Upper lobe of left lung (tissue), 6 donors: ENCODE results near the gene RHBDF2. TPM values are rescaled to one million over a fixed set of nuclear protein-coding genes. Genes with fewer than 3 reads are reported as not detected.

Experiments used
- ATAC-seq, 2 donors: fragments of 200-7000 bp; cut with Tn5 transposase; one replicate each; pipeline ENCODE4 v1.9.1; 2022; ENCODE audit warnings: mild to moderate bottlenecking in 2 of 2, moderate library complexity in 2 of 2; ENCODE audit not compliant: low FRiP score in 2 of 2
- DNase-seq, 2 donors: peaks; one replicate each; pipeline ENCODE4 v3.0.0-alpha.2; 2019 to 2020
- H3K27ac ChIP-seq, 4 donors: fragments of 200-600 bp; sonication (generic); one replicate each; pipeline ENCODE4 v1.5.1; 2016 to 2019
- H3K27me3 ChIP-seq, 4 donors: fragments of 200-600 bp; sonication (generic); one replicate each; pipeline ENCODE4 v1.5.1; 2017 to 2019
- H3K36me3 ChIP-seq, 4 donors: fragments of 200-600 bp; sonication (generic); one replicate each; pipeline ENCODE4 v1.5.1; 2016 to 2019
- H3K4me1 ChIP-seq, 4 donors: fragments of 200-600 bp; sonication (generic); one replicate each; pipeline ENCODE4 v1.5.1; 2018 to 2019
- H3K4me3 ChIP-seq, 4 donors: fragments of 200-600 bp; sonication (generic); one replicate each; pipeline ENCODE4 v1.5.1; 2017 to 2019; ENCODE audit warnings: mild to moderate bottlenecking in 2 of 4, moderate library complexity in 1 of 4
- H3K9me3 ChIP-seq, 4 donors: fragments of 200-600 bp; sonication (generic); one replicate each; pipeline ENCODE4 v1.5.1; 2018 to 2019
- EP300 ChIP-seq, 4 donors: sonication (generic); formaldehyde crosslinking; IDR thresholded peaks; one replicate each; pipeline ENCODE4 v1.5.1; 2017; ENCODE audit warnings: antibody characterized with exemption in 4 of 4, control low read depth in 2 of 4
- POLR2A ChIP-seq, 4 donors: fragments of 450-650 bp; IDR thresholded peaks; one replicate each; pipeline ENCODE4 v1.5.1; 2016 to 2017; ENCODE audit warnings: antibody characterized with exemption in 4 of 4, mild to moderate bottlenecking in 2 of 4
- POLR2AphosphoS5 ChIP-seq, 2 donors: sonication (generic); formaldehyde crosslinking; IDR thresholded peaks; one replicate each; pipeline ENCODE4 v1.5.1; 2017; ENCODE audit warnings: antibody characterized with exemption in 2 of 2
- WGBS, 2 donors: methylation state at CpG; one replicate each; pipeline ENCODE4 v1.1.5; 2017 to 2018; 5-methylcytosine and 5-hydroxymethylcytosine counted together
- total RNA-seq, 6 donors: library from RNA; depleted of rRNA in 4 of 6; stranded (reverse); fragments of >200 nt in 4 of 6; gene quantifications; one replicate each; pipeline versions ENCODE4 v1.1.0 to v1.2.1, GENCODE V29; 2016 to 2021
- TF ChIP-seq, protein P1 (sequence below), 6 experiments: fragments of 450-650 bp in 4 of 6; fragments of 200-600 bp in 2 of 6; sonication (generic) in 2 of 6; IDR thresholded peaks; one replicate each; pipeline ENCODE4 v1.5.1; 2016 to 2019; ENCODE audit warnings: antibody characterized with exemption in 6 of 6
- donor health status: DM: no; HTN: no; CAD: no; lungs with moderate emphysema.
- donor health status: DM: no; HTN: yes; CAD: no; lungs with severe emphysema.

The RHBDF2 gene
- total RNA-seq, 6 donors from 2014 or later, result 34.3 to 137 (median 47.6) TPM

DNA sequence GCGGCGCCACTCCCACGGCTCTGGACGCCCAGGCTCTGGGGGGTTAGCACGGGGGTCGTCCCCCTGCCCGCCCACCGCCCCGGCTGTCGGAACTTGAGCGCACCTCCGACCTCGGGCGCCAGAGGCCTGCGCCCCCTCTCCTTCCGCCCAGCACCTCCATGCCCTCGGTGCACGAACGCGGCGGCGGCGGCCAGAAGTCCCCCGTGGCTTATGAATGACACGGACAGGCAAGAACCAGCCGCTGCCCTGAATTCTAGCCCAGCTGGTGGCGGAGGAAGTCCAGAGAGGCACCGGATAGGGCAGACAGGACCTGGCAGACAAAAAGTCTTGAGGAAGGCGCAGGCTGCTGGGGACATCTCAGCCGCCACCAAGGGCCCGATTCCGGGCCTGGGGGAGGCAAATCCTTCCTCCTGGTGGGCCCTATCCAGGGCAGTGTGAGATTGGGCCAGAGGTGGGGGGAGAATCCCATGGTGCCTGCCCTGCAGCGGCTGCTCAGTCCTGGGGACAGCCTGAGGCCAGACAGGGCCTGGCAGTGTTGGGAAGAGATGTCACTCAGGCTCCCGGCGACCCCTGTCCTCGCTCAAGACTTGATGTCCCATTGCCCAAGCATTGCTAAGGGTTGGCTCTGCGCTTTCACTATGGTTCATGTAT is 37.2 kb upstream of the RHBDF2 start:
- Histone ChIP-seq H3K9me3 (no peaks in the 10 kb centered on the region), H3K27me3 (peaks cover 0 to 18% (median 10%) of the 10 kb centered on the region in 4 donors)
- DNase-seq, result peak in 1 of 2 donors; percentile 88

DNA sequence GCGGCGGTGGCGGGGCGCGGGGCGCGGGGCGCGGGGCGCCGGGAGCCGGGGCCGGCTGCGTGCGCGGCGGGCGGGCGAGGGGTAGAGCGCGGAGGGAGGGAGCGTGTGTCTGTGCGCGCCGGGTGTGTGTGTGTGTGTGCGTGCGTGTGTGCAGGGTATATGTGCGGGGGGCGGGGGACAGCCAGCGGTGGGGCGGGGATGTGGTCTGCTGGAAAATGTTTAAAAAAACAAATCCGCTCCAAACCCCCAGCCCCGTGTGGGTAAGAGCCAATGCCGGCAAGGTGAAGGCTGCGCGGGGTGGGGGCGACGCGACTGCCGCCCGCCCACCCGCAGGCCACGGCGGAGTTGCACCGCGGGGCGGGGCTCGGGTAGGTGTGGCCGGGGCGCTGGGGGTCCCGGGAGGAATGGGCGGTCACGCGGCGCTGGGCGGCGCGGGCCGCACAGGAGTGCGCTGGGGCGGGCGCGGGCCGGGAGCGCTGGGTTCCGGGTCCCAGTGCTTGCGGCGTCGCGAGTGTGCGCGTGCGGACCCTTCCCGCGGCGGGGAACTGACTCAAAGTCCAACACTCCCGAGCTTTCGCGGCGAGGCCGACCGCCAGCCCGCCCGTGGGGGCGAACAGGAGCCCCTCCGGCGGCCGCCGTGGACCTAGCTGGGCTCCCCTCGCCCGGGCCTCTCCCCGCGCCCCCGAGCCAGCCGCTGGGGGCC is 36.5 kb upstream of the RHBDF2 start, which contains the start of gene CYGB:
Gene CYGB (minus strand): TSS at position 132 of the 703 bp plus-strand sequence. CDS start 167 bp downstream, outside the sequence.
- Histone ChIP-seq H3K27me3 (peaks cover 0 to 18% (median 10%) of the 10 kb centered on the region in 4 donors), H3K4me1 (peaks cover 28 to 44% (median 39%) of the 10 kb centered on the region in 4 donors), H3K9me3 (no peaks in the 10 kb centered on the region), H3K36me3 (no peaks in the 10 kb centered on the region), H3K4me3 (peak within 1 kb of the TSS; percentile 28 to 49 (median 40)), H3K27ac (peak within 1 kb of the TSS; percentile 34 to 86 (median 71))
- peak in 1 of 2 donors; percentile 50 for ATAC-seq
- DNase-seq, result peak in 1 of 2 donors; percentile 90
- WGBS, 2 donors, result 1 to 2% methylated on average over 31 to 51 of the region's 95 CpGs
- TF ChIP-seq, protein P1, sequence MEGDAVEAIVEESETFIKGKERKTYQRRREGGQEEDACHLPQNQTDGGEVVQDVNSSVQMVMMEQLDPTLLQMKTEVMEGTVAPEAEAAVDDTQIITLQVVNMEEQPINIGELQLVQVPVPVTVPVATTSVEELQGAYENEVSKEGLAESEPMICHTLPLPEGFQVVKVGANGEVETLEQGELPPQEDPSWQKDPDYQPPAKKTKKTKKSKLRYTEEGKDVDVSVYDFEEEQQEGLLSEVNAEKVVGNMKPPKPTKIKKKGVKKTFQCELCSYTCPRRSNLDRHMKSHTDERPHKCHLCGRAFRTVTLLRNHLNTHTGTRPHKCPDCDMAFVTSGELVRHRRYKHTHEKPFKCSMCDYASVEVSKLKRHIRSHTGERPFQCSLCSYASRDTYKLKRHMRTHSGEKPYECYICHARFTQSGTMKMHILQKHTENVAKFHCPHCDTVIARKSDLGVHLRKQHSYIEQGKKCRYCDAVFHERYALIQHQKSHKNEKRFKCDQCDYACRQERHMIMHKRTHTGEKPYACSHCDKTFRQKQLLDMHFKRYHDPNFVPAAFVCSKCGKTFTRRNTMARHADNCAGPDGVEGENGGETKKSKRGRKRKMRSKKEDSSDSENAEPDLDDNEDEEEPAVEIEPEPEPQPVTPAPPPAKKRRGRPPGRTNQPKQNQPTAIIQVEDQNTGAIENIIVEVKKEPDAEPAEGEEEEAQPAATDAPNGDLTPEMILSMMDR (IDR thresholded peaks at IDR 0.05), result no peak
- peak in 1 of 4 donors; percentile 22 for TF ChIP-seq POLR2A (IDR thresholded peaks at IDR 0.05)

More for the DNA sequence above, 37.2 kb upstream of the RHBDF2 start:
- no peak for ATAC-seq
- TF ChIP-seq, protein P1 (IDR thresholded peaks at IDR 0.05), result no peak
- TF ChIP-seq POLR2AphosphoS5 (IDR thresholded peaks at IDR 0.05) (no peak), POLR2A (IDR thresholded peaks at IDR 0.05) (no peak), EP300 (IDR thresholded peaks at IDR 0.05) (no peak)
- WGBS, 2 donors, result 28 to 97% methylated on average over 4 to 19 of the region's 37 CpGs
- Histone ChIP-seq H3K4me3 (peak overlapping the region; percentile 28 to 49 (median 40)), H3K27ac (peak overlapping the region; percentile 34 to 86 (median 71)), H3K36me3 (no peaks in the 10 kb centered on the region), H3K4me1 (peaks cover 32 to 50% (median 45%) of the 10 kb centered on the region in 4 donors)

DNA sequence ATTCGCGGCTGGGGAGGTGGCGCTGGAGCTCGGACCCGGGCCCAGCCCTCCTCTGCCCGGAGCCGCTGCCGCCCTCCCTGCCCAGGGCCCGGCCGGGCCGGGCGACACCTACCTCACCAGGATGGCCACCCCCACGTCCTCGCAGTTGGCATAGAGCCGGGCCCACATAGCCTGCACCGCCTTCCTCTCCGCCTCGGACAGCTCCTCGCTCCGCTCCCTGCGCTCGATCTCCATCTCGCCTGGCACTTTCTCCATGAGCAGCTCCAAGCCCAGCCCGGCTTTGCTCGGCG is 36.0 kb upstream of the RHBDF2 start:
- H3K4me1 ChIP-seq, result peaks cover 28 to 44% (median 38%) of the 10 kb centered on the region in 4 donors
- WGBS, 2 donors, result 12% methylated on average over 15 of the region's 26 CpGs; no CpG with 5 or more reads in 1 of the 2 donors
- H3K27ac ChIP-seq, result peak overlapping the region in 3 of 4 donors; percentile 67 to 79 (median 75)
- no peak for TF ChIP-seq POLR2AphosphoS5 (IDR thresholded peaks at IDR 0.05)
- TF ChIP-seq, protein P1 (IDR thresholded peaks at IDR 0.05), result no peak
- no peak for TF ChIP-seq EP300 (IDR thresholded peaks at IDR 0.05)
- TF ChIP-seq POLR2A (IDR thresholded peaks at IDR 0.05), result no peak
- ATAC-seq (peak in 1 of 2 donors; percentile 2), DNase-seq (peak in 1 of 2 donors; percentile 89)
- peaks cover 0 to 18% (median 10%) of the 10 kb centered on the region in 4 donors for H3K27me3 ChIP-seq
- H3K36me3 ChIP-seq, result no peaks in the 10 kb centered on the region
- peak overlapping the region in 3 of 4 donors; percentile 28 to 49 (median 47) for H3K4me3 ChIP-seq
- no peaks in the 10 kb centered on the region for H3K9me3 ChIP-seq

DNA sequence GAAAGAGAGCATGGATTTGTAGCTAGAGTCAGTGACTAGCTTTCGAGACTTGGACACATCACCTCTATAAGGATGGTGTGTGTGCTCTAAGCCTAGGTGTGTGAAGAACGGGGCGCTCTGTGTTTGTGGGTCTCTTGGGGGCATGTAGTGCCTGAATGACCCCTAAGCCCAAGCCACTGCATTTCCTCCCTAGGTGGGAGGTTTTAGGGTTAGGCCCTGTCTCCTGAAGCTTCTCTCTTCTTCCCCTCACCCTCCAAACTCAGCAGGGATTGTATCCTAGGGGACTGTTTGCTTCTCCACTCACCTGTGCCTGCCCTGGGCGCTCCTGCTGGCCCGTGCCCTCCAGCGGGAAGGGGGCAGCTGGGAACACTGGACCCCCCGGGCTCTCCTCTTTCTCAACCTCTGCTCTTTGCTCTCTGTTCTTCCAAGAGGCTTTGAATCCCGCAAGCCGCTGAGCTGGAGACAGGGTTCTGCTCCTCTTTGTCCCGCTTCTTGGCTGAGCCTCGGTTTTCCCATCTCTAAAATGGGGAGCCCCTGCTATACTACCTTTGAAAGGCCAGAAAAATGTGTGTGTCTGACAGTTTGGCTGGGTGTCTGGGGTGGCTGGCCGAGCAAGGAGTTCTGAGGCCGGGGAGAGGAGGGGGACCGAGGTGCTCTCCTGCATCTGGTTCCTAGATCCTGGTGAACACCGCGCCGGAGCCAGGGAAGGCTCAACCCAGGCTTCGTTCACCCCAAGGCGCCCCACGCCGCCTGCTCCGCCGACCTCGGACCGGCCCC is 35.5 kb upstream of the RHBDF2 start:
- DNase-seq, result no peak
- no peak for TF ChIP-seq EP300 (IDR thresholded peaks at IDR 0.05)
- TF ChIP-seq, protein P1 (IDR thresholded peaks at IDR 0.05), result no peak
- TF ChIP-seq POLR2A (IDR thresholded peaks at IDR 0.05), result no peak
- TF ChIP-seq POLR2AphosphoS5 (IDR thresholded peaks at IDR 0.05), result no peak
- WGBS, 2 donors, result 68 to 79% methylated on average over 11 to 25 of the region's 25 CpGs
- Histone ChIP-seq H3K4me3 (peak overlapping the region in 3 of 4 donors; percentile 28 to 49 (median 47)), H3K27me3 (peaks cover 0 to 18% (median 10%) of the 10 kb centered on the region in 4 donors), H3K9me3 (no peaks in the 10 kb centered on the region), H3K36me3 (no peaks in the 10 kb centered on the region), H3K27ac (peak overlapping the region in 3 of 4 donors; percentile 67 to 79 (median 75)), H3K4me1 (peaks cover 28 to 44% (median 39%) of the 10 kb centered on the region in 4 donors)
- no peak for ATAC-seq
